Mesendoderm (in vitro differentiated cells): ENCODE measurements around the gene PRKCQ.
A peak's percentile ranks its signal among the peaks of the same experiment; 100 is the strongest.

ENCODE experiments used
- DNase-seq: peaks from one replicate; pipeline ENCODE4 v3.0.0; 2013
- H2AK5ac ChIP-seq: 2 replicates; pipeline ENCODE4 v1.6.1; 2013; ENCODE audit warnings: low read length, inconsistent platforms
- H2BK120ac ChIP-seq: 2 replicates; pipeline ENCODE4 v1.6.1; 2013; ENCODE audit warnings: low read depth, mild to moderate bottlenecking, low read length, moderate library complexity, mixed read lengths
- H2BK15ac ChIP-seq: replicated peaks from 2 replicates; pipeline ENCODE4 v1.6.1; 2013; ENCODE audit warnings: low read depth, mild to moderate bottlenecking, moderate library complexity
- H2BK5ac ChIP-seq: 2 replicates; pipeline ENCODE4 v1.6.1; 2013; ENCODE audit warnings: low read length, inconsistent platforms
- H3K18ac ChIP-seq: 2 replicates; pipeline ENCODE4 v1.6.1; 2013; ENCODE audit warnings: mild to moderate bottlenecking, low read length, mixed read lengths
- H3K23ac ChIP-seq: one replicate; pipeline ENCODE4 v1.6.1; 2013; ENCODE audit warnings: low read length
- H3K27ac ChIP-seq: 2 replicates; pipeline ENCODE4 v1.5.1; 2013; ENCODE audit warnings: low read depth, mild to moderate bottlenecking, inconsistent platforms, low read length, moderate library complexity
- H3K27me3 ChIP-seq: 2 replicates; pipeline ENCODE4 v1.6.1; 2013; ENCODE audit warnings: low read length, control low read depth, mild to moderate bottlenecking, inconsistent platforms; ENCODE audit not compliant: insufficient read depth, poor library complexity
- H3K36me3 ChIP-seq: 2 replicates; pipeline ENCODE4 v1.6.1; 2013; ENCODE audit warnings: low read length, inconsistent platforms; ENCODE audit not compliant: control insufficient read depth, insufficient read depth
- H3K4ac ChIP-seq: one replicate; pipeline ENCODE4 v1.6.1; 2013; ENCODE audit warnings: low read depth, mild to moderate bottlenecking, low read length, moderate library complexity
- H3K4me1 ChIP-seq: 2 replicates; pipeline ENCODE4 v1.6.1; 2013; ENCODE audit warnings: low read depth, low read length, inconsistent platforms; ENCODE audit not compliant: control insufficient read depth
- H3K4me2 ChIP-seq: 2 replicates; pipeline ENCODE4 v1.6.1; 2013; ENCODE audit warnings: low read length
- H3K4me3 ChIP-seq: 2 replicates; pipeline ENCODE4 v1.5.1; 2013; ENCODE audit warnings: mild to moderate bottlenecking, low read length
- H3K56ac ChIP-seq: one replicate; pipeline ENCODE4 v1.6.1; 2013; ENCODE audit warnings: low read length
- H3K79me1 ChIP-seq: 2 replicates; pipeline ENCODE4 v1.6.1; 2013; ENCODE audit warnings: low read length, inconsistent platforms
- H3K79me2 ChIP-seq: 2 replicates; pipeline ENCODE4 v1.6.1; 2013; ENCODE audit warnings: mild to moderate bottlenecking, low read length; ENCODE audit not compliant: control insufficient read depth, insufficient read depth
- H3K9ac ChIP-seq: 2 replicates; pipeline ENCODE4 v1.6.1; 2013; ENCODE audit warnings: low read length, inconsistent platforms
- H4K5ac ChIP-seq: one replicate; pipeline ENCODE4 v1.6.1; 2013; ENCODE audit warnings: low read length
- H4K8ac ChIP-seq: one replicate; pipeline ENCODE4 v1.6.1; 2013; ENCODE audit warnings: low read depth, mild to moderate bottlenecking, control low read depth, low read length, moderate library complexity
- WGBS: extraction: QIAGEN DNeasy Blood & Tissue Kit; methylation state at CpG from one replicate; pipeline ENCODE4 v1.1.7; 2013; ENCODE audit warnings: low lambda C conversion rate, missing lambda C conversion rate; ENCODE audit not compliant: insufficient coverage; ENCODE audit errors: extremely low coverage; 5-methylcytosine and 5-hydroxymethylcytosine counted together

PRKCQ gene

DNA sequence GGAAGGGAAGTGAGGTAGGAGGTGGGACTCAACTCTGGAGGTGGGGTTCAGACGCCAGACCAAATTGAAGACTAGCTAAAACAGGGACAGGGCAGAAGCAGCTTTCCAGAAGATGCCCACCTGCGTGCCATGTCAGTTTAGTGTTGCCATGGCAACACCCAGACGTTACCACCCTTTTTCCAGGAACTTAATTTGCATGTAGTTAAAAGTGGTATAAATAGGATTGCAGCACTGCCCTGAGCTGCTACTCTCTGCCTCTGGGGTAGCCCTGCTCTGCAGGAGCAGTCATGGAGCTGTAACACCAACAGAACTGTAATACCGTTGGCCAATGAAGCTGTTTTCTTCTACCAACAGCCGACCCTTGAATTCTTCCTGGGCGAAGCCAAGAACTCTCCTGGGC, 93.8 kb downstream of the PRKCQ start:
- Histone ChIP-seq H3K56ac (no peak overlapping the region), H3K18ac (no peak overlapping the region), H3K27ac (no peak overlapping the region), H3K4me3 (no peak overlapping the region), H3K4ac (no peak overlapping the region), H3K79me1 (no peaks in the 10 kb centered on the region), H2BK120ac (no peak overlapping the region), H3K4me2 (no peak overlapping the region), H4K8ac (no peak overlapping the region), H2AK5ac (no peak overlapping the region), H2BK5ac (no peak overlapping the region), H2BK15ac (no peak overlapping the region), H3K4me1 (no peaks in the 10 kb centered on the region), H3K9ac (no peak overlapping the region), H3K27me3 (no peaks in the 10 kb centered on the region), H4K5ac (no peak overlapping the region), H3K36me3 (no peaks in the 10 kb centered on the region), H3K23ac (no peak overlapping the region), H3K79me2 (no peaks in the 10 kb centered on the region)
- no CpG with 5 or more reads among the region's 6 CpGs for WGBS
- DNase-seq, result no peak

DNA sequence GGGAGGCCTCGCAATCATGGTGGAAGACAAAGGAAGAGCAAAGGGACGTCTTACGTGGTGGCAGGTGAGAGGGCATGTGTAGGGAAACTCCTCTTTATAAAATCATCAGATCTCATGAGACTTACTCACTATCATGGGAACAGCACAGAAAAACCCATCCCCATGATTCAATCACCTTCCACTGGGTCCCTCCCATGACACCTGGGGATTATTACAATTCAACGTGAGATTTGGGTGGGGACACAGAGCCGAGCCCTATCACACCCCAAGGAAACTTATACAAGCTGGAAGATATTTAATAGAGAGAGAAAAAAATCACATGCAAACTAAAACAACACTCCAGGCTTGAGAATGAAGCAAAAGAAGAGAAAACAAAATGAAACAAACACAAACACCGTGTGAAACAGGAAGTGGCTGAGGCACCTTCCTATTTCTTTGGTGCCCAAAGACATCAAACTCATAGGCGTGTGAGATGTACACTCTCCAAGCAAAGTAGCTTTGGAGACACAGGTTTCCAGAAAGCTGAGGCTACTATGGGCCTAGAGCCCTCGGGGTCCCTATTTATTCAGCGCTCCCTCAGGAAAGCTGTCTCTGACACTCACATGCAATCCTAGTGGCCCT, 97.2 kb downstream of the PRKCQ start:
- WGBS, result no CpG with 5 or more reads among the region's 9 CpGs
- Histone ChIP-seq H2BK5ac (no peak overlapping the region), H3K18ac (no peak overlapping the region), H3K79me1 (no peaks in the 10 kb centered on the region), H3K4ac (no peak overlapping the region), H3K27me3 (no peaks in the 10 kb centered on the region), H3K56ac (no peak overlapping the region), H3K9ac (no peak overlapping the region), H3K4me3 (no peak overlapping the region), H3K4me2 (no peak overlapping the region), H3K27ac (no peak overlapping the region), H2AK5ac (no peak overlapping the region), H4K8ac (no peak overlapping the region), H3K79me2 (no peaks in the 10 kb centered on the region), H3K36me3 (no peaks in the 10 kb centered on the region), H4K5ac (no peak overlapping the region), H2BK15ac (no peak overlapping the region), H2BK120ac (no peak overlapping the region), H3K4me1 (no peaks in the 10 kb centered on the region), H3K23ac (no peak overlapping the region)
- DNase-seq, result no peak

DNA sequence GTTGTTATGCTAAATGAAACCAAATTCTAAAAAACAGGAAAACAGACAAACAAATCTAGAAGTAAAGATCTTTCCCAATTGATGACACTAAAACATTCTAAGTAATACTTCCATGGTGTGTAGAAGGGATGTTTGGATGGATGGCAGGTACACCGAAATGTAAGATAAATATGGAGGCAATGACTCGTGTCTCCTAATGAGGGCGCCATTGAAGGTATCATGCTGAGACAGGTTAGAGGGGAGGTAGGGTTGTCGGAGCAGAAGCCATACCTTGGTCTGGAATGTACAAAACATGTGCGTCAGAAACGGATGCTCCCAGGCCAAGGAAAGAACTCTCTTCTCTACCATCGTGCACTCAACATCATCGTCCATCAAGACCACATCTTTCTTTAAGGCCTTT, 101.4 kb downstream of the PRKCQ start:
- no peak overlapping the region for H4K5ac ChIP-seq
- no peaks in the 10 kb centered on the region for H3K79me1 ChIP-seq
- H3K4me2 ChIP-seq, result no peak overlapping the region
- DNase-seq, result peak; percentile 22
- no peak overlapping the region for H4K8ac ChIP-seq
- H2BK120ac ChIP-seq, result no peak overlapping the region
- no peaks in the 10 kb centered on the region for H3K27me3 ChIP-seq
- no peak overlapping the region for H2BK15ac ChIP-seq
- H3K36me3 ChIP-seq, result no peaks in the 10 kb centered on the region
- no peak overlapping the region for H3K56ac ChIP-seq
- no peak overlapping the region for H3K4me3 ChIP-seq
- WGBS, result no CpG with 5 or more reads among the region's 8 CpGs
- H3K79me2 ChIP-seq, result no peaks in the 10 kb centered on the region
- H3K18ac ChIP-seq, result no peak overlapping the region
- no peak overlapping the region for H3K27ac ChIP-seq
- no peak overlapping the region for H2AK5ac ChIP-seq
- H3K23ac ChIP-seq, result no peak overlapping the region
- no peaks in the 10 kb centered on the region for H3K4me1 ChIP-seq
- no peak overlapping the region for H2BK5ac ChIP-seq
- H3K4ac ChIP-seq, result no peak overlapping the region
- H3K9ac ChIP-seq, result no peak overlapping the region

DNA sequence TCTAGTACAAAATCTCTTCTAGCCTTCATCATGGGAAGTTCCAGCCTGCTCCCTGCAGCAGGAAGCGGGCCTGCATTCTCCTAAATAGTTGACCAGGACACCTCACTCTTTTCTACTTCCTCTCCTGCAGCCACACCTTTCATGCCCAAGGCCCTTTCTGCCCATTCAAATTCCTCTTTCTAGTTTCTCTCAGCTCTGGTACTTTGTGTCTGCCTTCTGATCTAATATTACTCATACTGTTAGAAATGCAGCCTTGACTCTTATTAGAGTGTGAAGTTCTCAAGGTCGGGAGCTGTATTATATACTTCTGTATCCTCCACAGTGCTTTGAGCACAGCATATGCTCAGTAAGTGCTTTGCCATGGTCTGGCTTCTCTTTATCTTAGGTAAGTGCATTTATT, 103.1 kb downstream of the PRKCQ start:
- Histone ChIP-seq H3K79me1 (no peaks in the 10 kb centered on the region), H2AK5ac (no peak overlapping the region), H2BK15ac (no peak overlapping the region), H3K9ac (no peak overlapping the region), H3K4me2 (no peak overlapping the region), H3K23ac (no peak overlapping the region), H3K4me3 (no peak overlapping the region), H4K8ac (no peak overlapping the region), H3K36me3 (no peaks in the 10 kb centered on the region), H3K56ac (no peak overlapping the region), H3K18ac (no peak overlapping the region), H3K79me2 (no peaks in the 10 kb centered on the region), H4K5ac (no peak overlapping the region), H2BK5ac (no peak overlapping the region), H3K27me3 (no peaks in the 10 kb centered on the region), H3K4ac (no peak overlapping the region), H3K4me1 (no peaks in the 10 kb centered on the region), H2BK120ac (no peak overlapping the region), H3K27ac (no peak overlapping the region)
- no CpG with 5 or more reads among the region's 2 CpGs for WGBS
- no peak for DNase-seq

DNA sequence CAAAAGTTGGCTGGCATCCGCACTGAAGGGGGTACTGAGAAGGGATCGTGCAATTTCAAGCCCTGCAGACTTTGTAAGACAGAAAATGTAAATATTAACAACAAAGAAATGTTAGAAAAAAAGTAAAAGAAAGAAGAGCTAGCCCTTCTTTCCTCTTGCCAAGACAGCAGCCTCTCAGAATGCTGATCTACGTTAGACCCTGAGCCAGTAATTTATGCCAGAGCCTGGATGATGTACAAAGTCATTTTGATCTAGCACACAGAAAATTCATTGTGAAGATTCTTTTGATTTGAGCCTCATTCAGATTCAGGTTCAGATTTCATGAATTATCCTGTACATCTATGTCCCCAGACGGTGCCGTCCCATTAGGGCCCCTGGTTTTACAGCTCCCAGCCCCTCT, 105.2 kb downstream of the PRKCQ start:
- Histone ChIP-seq H3K4me2 (no peak overlapping the region), H3K36me3 (no peaks in the 10 kb centered on the region), H2BK120ac (no peak overlapping the region), H3K18ac (no peak overlapping the region), H3K56ac (no peak overlapping the region), H3K27me3 (no peaks in the 10 kb centered on the region), H2BK15ac (no peak overlapping the region), H3K23ac (no peak overlapping the region), H3K27ac (no peak overlapping the region), H2BK5ac (no peak overlapping the region), H3K79me2 (no peaks in the 10 kb centered on the region), H3K9ac (no peak overlapping the region), H4K5ac (no peak overlapping the region), H3K4ac (no peak overlapping the region), H3K79me1 (no peaks in the 10 kb centered on the region), H3K4me1 (no peaks in the 10 kb centered on the region), H2AK5ac (no peak overlapping the region), H4K8ac (no peak overlapping the region), H3K4me3 (no peak overlapping the region)
- no CpG with 5 or more reads among the region's 5 CpGs for WGBS
- no peak for DNase-seq

DNA sequence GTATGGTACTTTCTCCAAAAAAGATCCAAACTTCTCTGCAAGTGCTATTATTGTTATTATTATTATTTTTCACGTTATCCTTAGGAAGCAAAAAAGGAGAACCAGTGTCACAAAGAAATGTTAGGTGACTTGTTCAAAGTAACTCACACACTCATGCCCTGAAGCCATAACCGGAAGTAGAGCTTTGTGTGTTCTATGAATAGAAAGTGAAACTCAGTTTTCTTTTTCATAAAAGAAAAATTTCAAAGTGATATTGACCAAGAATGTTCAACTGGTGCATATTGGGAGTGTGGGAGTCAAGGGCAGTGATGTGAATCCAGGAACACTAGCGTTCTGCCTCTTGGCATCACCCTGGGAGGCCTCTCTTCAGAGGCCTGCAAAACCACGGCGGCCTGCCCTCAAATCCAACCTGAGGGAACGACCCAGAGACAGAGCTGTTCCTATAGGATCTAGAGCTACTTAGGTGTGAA, 106.1 kb downstream of the PRKCQ start:
- no peak overlapping the region for H3K56ac ChIP-seq
- H3K23ac ChIP-seq, result no peak overlapping the region
- H4K8ac ChIP-seq, result no peak overlapping the region
- no peak overlapping the region for H2BK15ac ChIP-seq
- DNase-seq, result no peak
- no peak overlapping the region for H4K5ac ChIP-seq
- H3K27ac ChIP-seq, result no peak overlapping the region
- no peak overlapping the region for H3K9ac ChIP-seq
- H3K4me2 ChIP-seq, result no peak overlapping the region
- H2AK5ac ChIP-seq, result no peak overlapping the region
- no peaks in the 10 kb centered on the region for H3K4me1 ChIP-seq
- H3K18ac ChIP-seq, result no peak overlapping the region
- H3K27me3 ChIP-seq, result no peaks in the 10 kb centered on the region
- H3K79me1 ChIP-seq, result no peaks in the 10 kb centered on the region
- H3K79me2 ChIP-seq, result no peaks in the 10 kb centered on the region
- H3K4me3 ChIP-seq, result no peak overlapping the region
- WGBS, result no CpG with 5 or more reads among the region's 6 CpGs
- no peak overlapping the region for H3K4ac ChIP-seq
- no peak overlapping the region for H2BK5ac ChIP-seq
- H2BK120ac ChIP-seq, result no peak overlapping the region
- H3K36me3 ChIP-seq, result no peaks in the 10 kb centered on the region
